Measurements from ENCODE around the gene STIP1.

DNA sequence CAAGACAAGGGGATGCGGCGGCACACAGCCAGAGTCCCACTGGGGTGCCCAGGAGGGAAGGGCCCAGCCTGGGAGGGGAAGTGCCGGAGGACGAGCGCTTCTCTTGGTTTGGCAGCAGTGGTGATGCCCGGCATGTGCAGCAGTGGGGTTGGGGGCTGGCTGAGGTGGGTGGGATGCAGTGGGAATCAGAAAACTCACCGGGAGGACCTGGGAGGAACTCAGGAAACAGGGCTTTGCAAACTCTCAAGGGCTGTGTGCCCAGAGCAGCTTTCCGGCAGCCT is 23.5 kb downstream of the STIP1 start:
- TF ChIP-seq TAF1 (IDR thresholded peaks at IDR 0.05; ENCODE audit: borderline replicate concordance, low read depth, low read length) (no peak), EZH2 (IDR thresholded peaks at IDR 0.05; ENCODE audit: borderline replicate concordance, control insufficient read depth, low read depth, low read length) (no peak), SP1 (IDR thresholded peaks at IDR 0.05; ENCODE audit: low read depth, low read length) (no peak), POLR2A (IDR thresholded peaks at IDR 0.05; ENCODE audit: low read depth, low read length) (no peak)
- TF ChIP-seq, protein P1, sequence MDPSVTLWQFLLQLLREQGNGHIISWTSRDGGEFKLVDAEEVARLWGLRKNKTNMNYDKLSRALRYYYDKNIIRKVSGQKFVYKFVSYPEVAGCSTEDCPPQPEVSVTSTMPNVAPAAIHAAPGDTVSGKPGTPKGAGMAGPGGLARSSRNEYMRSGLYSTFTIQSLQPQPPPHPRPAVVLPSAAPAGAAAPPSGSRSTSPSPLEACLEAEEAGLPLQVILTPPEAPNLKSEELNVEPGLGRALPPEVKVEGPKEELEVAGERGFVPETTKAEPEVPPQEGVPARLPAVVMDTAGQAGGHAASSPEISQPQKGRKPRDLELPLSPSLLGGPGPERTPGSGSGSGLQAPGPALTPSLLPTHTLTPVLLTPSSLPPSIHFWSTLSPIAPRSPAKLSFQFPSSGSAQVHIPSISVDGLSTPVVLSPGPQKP (IDR thresholded peaks at IDR 0.05; ENCODE audit: low read depth, low read length), result no peak
- TF ChIP-seq, protein P2, sequence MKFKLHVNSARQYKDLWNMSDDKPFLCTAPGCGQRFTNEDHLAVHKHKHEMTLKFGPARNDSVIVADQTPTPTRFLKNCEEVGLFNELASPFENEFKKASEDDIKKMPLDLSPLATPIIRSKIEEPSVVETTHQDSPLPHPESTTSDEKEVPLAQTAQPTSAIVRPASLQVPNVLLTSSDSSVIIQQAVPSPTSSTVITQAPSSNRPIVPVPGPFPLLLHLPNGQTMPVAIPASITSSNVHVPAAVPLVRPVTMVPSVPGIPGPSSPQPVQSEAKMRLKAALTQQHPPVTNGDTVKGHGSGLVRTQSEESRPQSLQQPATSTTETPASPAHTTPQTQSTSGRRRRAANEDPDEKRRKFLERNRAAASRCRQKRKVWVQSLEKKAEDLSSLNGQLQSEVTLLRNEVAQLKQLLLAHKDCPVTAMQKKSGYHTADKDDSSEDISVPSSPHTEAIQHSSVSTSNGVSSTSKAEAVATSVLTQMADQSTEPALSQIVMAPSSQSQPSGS (IDR thresholded peaks at IDR 0.05; ENCODE audit: low read length), result no peak

All from GM12878 (cell line).